Osteoblast (primary cell): ENCODE data around the gene ABCB8. TPM values are rescaled to one million over a fixed set of nuclear protein-coding genes. Genes with fewer than 3 reads are reported as not detected.
A peak's percentile ranks its signal among the peaks of the same experiment; 100 is the strongest.

Experiments
- DNase-seq: peaks from one replicate; pipeline ENCODE4 v3.0.0; 2011; ENCODE audit warnings: low spot score, mixed read lengths; ENCODE audit not compliant: insufficient read length; ENCODE audit errors: missing footprints
- H2AFZ ChIP-seq: 2 replicates; pipeline ENCODE4 v1.6.0; 2011; ENCODE audit warnings: mild to moderate bottlenecking, low read length
- H3K27ac ChIP-seq: 2 replicates; pipeline ENCODE4 v1.5.1; 2011; ENCODE audit warnings: mild to moderate bottlenecking, low read depth, low read length, moderate library complexity
- H3K27me3 ChIP-seq: 2 replicates; pipeline ENCODE4 v1.6.0; 2012; ENCODE audit warnings: mild to moderate bottlenecking, control low read depth, inconsistent platforms, low read length, moderate library complexity; ENCODE audit not compliant: insufficient read depth
- H3K36me3 ChIP-seq: 2 replicates; pipeline ENCODE4 v1.5.1; 2011; ENCODE audit warnings: mild to moderate bottlenecking, low read length, control low read depth, moderate library complexity; ENCODE audit not compliant: insufficient read depth
- H3K4me1 ChIP-seq: 2 replicates; pipeline ENCODE4 v1.5.1; 2011; ENCODE audit warnings: mild to moderate bottlenecking, low read length, control low read depth, moderate library complexity; ENCODE audit not compliant: insufficient read depth
- H3K4me2 ChIP-seq: 2 replicates; pipeline ENCODE4 v1.6.0; 2011; ENCODE audit warnings: mild to moderate bottlenecking, low read length; ENCODE audit not compliant: insufficient read depth
- H3K4me3 ChIP-seq: fragments of 200-600 bp; sonication (generic); 3 replicates; pipeline ENCODE4 v1.5.1; 2012; ENCODE audit warnings: mild to moderate bottlenecking, low read length, inconsistent platforms; ENCODE audit not compliant: insufficient read depth
- H3K79me2 ChIP-seq: 2 replicates; pipeline ENCODE4 v1.6.0; 2012; ENCODE audit warnings: mild to moderate bottlenecking, low read length, control low read depth, inconsistent platforms; ENCODE audit not compliant: insufficient read depth
- H3K9me3 ChIP-seq: 2 replicates; pipeline ENCODE4 v1.5.1; 2011; ENCODE audit warnings: low read depth, low read length, control low read depth
- H4K20me1 ChIP-seq: 2 replicates; pipeline ENCODE4 v1.6.0; 2012; ENCODE audit warnings: mild to moderate bottlenecking, low read length, control low read depth; ENCODE audit not compliant: insufficient read depth
- CTCF ChIP-seq: IDR thresholded peaks from 2 replicates; pipeline ENCODE4 v1.5.1; 2011; ENCODE audit warnings: mild to moderate bottlenecking, low read depth, low read length, moderate library complexity; ENCODE audit errors: extremely low read depth
- total RNA-seq: library from RNA; depleted of rRNA; stranded (reverse); fragments of >200 nt; gene quantifications from 2 replicates; pipeline ENCODE4 v1.2.3, GENCODE V29; 2012

Gene ABCB8
- total RNA-seq, 1 donor = 32.6 TPM

DNA sequence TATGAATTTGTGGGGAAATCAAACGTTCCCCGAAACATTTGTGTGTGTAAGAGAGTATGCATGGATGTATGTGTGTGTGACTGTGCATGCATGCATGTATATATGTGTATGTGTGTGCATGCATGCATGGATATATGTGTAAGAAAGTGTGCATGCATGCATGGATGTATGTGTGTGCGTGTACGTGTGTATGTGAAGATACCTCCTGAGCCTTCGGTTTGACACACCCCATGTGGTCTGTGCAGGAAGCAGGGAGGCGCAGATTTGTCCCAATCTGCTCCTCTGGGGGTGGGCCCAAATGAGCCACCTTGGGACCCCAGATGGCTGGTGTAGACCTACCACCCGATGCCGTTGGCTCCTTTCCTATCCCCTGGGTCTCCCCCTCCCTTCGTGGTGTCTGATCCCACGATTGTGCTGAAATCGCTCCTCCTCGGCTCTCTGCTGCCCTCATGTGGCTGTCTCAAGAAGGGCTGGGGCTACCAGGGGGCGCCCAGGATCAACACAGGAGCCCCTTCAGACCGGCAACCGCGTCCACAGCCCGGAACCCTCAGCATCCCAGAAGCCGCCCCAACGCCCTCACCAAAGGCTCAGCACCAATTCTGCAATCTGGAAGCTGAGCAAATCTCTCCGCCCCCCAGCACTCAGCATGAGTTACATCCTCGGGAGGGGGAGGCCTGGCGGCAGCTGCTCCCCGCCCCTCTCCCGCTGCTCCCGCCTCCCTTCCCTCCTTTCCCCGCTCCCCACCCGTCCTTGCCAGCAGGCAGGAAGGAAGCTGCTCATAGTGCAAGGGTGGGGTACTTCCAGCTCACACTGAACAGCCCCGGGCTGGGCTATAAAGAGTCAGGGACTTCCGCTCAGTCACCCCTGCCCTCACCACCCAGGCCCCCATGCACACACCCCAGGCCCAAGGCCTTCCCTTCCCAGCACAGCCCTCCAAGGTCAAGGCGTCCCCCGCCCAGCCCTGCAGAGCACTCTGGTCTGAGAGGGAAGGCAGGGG is 39.7 kb upstream of the ABCB8 start:
- no peak overlapping the region for H3K27ac ChIP-seq
- no peak overlapping the region for H3K4me3 ChIP-seq
- no peaks in the 10 kb centered on the region for H3K79me2 ChIP-seq
- no peaks in the 10 kb centered on the region for H3K36me3 ChIP-seq
- no peaks in the 10 kb centered on the region for H3K9me3 ChIP-seq
- H4K20me1 ChIP-seq = peaks cover 2% of the 10 kb centered on the region
- H2AFZ ChIP-seq = no peak overlapping the region
- TF ChIP-seq CTCF = peak; percentile 68
- DNase-seq = peak; percentile 96
- no peak overlapping the region for H3K4me2 ChIP-seq
- no peaks in the 10 kb centered on the region for H3K4me1 ChIP-seq
- peaks cover 3% of the 10 kb centered on the region for H3K27me3 ChIP-seq

DNA sequence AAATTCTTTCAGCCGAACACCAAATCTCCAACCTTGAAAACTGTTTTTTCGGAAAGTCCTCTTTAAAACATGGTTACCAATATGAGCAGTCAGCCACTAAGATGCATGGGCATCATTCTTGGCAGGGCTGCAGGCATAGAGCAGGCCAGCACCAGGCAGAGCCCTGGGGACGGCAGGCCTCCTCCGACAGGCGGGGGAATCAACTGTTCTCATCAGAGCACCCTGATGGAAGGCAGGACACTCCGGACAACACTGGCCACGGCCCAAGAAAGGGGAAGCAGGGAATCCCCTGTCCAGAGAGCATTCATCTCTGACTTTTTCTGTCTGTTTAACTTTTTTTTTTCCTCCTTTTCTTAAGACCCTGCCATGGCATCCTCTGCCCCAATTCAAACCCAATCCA is 38.8 kb upstream of the ABCB8 start:
- Histone ChIP-seq H4K20me1 (no peaks in the 10 kb centered on the region), H3K9me3 (no peaks in the 10 kb centered on the region), H3K27ac (no peak overlapping the region), H3K4me2 (no peak overlapping the region), H3K27me3 (peaks cover 3% of the 10 kb centered on the region), H3K36me3 (no peaks in the 10 kb centered on the region), H3K4me1 (no peaks in the 10 kb centered on the region), H3K79me2 (no peaks in the 10 kb centered on the region), H3K4me3 (no peak overlapping the region), H2AFZ (no peak overlapping the region)
- no peak for DNase-seq
- TF ChIP-seq CTCF = no peak

GRCh38 chr7:150990416-150991186 is 37.6 kb upstream of the ABCB8 start, which contains the start of gene NOS3:
Gene NOS3, plus strand, starts transcription at chr7:150991017. Its CDS starts 2,787 bp downstream, at chr7:150993804.
- no peak within 1 kb of the TSS for H3K4me2 ChIP-seq
- H4K20me1 ChIP-seq = no peaks in the 10 kb centered on the region
- H2AFZ ChIP-seq = no peak within 1 kb of the TSS
- H3K4me3 ChIP-seq = no peak within 1 kb of the TSS
- H3K4me1 ChIP-seq = no peaks in the 10 kb centered on the region
- DNase-seq = no peak
- H3K9me3 ChIP-seq = no peaks in the 10 kb centered on the region
- H3K27ac ChIP-seq = no peak within 1 kb of the TSS
- no peaks in the 10 kb centered on the region for H3K36me3 ChIP-seq
- no peaks in the 10 kb centered on the region for H3K79me2 ChIP-seq
- no peak for TF ChIP-seq CTCF
- peaks cover 3% of the 10 kb centered on the region for H3K27me3 ChIP-seq
